Measurements from ENCODE around the gene CLIP3.
"Not testable (repeated sequence)": the region's sequence is repeated elsewhere in the genome, so short reads cannot be mapped to it uniquely, and the experiment has no call there.

CLIP3 gene, protein sequence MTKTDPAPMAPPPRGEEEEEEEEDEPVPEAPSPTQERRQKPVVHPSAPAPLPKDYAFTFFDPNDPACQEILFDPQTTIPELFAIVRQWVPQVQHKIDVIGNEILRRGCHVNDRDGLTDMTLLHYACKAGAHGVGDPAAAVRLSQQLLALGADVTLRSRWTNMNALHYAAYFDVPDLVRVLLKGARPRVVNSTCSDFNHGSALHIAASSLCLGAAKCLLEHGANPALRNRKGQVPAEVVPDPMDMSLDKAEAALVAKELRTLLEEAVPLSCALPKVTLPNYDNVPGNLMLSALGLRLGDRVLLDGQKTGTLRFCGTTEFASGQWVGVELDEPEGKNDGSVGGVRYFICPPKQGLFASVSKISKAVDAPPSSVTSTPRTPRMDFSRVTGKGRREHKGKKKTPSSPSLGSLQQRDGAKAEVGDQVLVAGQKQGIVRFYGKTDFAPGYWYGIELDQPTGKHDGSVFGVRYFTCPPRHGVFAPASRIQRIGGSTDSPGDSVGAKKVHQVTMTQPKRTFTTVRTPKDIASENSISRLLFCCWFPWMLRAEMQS

DNA sequence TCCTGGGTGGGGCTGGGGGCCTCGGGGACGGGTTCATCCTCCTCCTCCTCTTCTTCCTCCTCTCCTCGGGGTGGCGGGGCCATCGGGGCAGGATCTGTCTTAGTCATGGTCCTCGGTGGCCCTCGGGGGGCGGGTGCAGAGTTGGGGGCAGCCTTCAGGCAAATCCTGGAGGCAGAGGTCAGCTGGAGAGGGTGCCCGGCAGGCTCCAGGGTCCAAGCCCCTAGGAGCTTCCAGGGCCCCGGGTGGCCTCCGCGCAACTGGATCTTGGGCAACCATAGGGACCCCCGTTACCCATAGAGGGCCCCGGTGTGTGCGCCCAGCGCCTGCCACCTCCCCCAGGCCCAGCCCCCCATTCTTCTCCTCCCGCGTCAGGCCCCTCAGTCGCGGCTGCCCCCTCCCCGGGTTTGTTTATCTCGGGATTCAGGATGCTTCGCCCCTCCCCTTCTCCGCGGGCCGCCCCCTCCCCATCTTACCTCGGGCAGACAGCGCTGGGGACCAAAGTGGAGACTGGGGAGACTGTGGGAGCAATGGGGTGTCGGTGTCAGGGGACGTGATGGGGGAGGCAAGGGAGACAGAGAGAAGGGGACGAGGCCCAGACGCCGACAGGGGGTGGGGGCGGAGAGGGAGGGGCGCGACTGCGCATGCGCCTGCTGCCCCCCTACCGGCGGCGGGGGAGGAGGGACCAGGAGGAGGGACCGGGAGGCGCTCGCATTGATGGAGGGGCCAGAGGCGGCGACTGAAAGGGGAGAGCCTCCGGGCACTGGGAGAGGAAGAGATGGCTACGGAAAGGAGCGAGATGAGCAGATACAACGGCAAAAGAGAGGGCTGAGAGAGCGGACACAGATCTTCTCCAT, at the start of gene CLIP3:
Gene CLIP3, minus strand, starts transcription at position 623 of the 854 bp plus-strand sequence. Its CDS starts 516 bp downstream, at position 107.
- DNase-seq, result peak; percentile 76 to 79

DNA sequence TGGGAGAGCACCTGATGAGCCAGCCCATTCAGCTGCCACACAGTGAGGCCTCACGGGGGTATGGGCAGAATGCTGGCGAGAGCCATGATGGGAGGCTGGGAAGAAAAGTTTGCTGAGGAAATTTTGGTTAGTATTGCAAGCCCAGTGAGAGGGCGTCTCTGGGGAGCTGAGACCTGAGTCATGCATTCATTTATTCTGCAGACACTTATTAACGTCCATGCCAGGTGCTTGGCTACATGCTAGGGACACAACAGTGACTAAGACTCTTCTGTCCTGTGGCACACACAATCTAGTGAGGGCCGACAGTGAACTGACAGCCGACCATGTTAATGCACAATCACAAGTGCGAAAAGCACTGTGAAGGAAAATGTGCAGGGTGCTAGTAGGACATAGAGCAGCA, 49.2 kb upstream of the CLIP3 start:
- no peak for DNase-seq

DNA sequence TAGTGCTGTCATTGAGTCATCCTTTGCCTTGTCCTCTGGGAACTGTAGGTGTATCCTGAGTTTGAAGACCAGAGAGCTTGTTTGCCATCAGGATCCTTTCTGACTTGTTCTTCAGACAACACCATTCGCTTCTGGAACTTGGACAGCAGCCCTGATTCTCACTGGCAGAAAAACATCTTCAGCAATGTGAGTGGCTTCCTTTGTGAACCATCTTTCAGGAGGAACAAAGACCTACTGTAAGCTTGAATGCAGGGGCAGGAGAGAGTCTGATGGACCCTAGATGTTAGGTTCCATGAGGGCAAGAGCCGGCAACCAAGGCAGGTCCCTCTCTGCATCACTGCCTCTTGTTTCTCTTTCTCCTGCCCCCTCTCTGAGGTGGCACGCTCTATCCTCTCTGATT, 48.7 kb upstream of the CLIP3 start:
- peak; percentile 72 for DNase-seq

DNA sequence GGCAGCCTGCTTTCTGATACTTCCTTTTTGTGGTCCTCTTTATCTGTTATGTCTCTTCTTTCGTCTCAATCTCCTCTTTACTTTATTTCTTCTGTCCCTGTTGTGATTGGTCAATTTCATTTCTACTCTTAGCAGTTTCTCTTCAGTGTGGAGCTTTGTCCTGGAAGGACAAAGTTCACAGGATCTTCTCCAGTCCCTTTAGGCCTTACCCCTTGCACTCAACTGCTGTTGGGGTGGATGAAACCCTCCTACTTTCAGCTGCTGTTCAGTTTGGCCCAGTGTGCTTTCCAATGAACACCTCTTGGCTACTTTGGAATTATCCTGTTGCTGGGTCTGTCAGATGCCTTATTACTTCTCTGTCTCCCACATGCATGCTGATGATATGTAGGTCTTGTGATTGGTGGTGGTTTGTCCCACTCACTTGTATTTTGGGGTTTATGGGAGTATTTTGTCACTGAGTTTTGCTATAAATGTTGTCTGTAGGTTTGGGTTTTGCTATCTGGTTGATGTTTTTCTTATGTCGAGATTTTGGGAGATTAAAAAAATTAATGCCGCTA, 46.8 kb upstream of the CLIP3 start:
- DNase-seq, result no peak

DNA sequence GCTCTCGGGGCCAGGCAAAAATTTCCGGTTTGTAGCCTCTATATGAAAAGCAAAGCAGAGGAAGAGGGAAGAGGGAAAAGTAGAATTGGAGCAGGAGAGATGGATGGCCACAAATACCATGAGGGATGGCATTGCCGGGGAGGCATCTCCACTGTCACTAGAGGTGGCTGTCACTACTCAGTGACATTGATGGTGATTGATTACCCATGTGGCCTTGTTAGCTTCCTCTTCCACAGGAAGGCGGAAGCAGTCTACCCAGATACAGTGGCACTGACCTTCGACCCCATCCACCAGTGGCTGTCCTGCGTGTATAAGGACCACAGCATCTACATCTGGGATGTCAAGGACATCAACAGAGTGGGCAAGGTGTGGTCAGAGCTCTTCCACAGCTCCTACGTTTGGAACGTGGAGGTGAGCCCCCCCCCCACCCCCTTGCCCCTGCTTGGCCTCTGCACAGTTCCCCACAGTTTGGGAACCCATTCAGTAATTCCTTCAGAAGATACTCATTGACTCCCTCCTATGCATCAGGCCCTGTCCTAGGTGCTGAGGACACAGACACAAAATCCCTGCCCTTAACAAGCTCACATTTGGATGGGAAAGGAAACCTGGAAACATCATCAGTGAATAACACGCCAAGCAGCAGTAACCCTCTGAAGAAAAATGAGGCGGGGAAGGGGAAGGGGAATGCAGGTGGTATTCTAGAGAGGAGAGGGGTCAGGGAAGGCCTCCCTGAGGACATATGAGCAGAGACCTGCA, 40.6 kb upstream of the CLIP3 start:
- DNase-seq, result no peak

DNA sequence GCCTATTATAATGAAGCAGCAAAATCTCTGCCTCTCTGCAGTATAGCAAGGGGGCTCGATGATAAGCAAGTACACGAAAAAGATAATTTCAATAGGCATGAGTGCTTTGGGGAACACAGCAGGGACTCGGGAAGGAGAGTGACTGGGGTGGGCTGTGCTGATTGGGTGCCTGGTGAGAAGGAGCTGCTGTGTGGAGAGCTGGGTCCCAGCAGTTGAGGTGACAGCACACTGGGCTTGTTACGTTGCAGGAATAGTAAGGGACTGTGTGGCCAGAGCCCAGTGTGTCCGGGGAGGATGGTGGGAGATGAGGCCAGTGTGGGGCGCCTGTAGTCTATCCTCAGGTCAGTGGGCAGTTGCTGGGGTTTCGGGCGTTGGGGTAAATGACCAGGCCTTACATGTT, 39.4 kb upstream of the CLIP3 start:
- no peak for DNase-seq

DNA sequence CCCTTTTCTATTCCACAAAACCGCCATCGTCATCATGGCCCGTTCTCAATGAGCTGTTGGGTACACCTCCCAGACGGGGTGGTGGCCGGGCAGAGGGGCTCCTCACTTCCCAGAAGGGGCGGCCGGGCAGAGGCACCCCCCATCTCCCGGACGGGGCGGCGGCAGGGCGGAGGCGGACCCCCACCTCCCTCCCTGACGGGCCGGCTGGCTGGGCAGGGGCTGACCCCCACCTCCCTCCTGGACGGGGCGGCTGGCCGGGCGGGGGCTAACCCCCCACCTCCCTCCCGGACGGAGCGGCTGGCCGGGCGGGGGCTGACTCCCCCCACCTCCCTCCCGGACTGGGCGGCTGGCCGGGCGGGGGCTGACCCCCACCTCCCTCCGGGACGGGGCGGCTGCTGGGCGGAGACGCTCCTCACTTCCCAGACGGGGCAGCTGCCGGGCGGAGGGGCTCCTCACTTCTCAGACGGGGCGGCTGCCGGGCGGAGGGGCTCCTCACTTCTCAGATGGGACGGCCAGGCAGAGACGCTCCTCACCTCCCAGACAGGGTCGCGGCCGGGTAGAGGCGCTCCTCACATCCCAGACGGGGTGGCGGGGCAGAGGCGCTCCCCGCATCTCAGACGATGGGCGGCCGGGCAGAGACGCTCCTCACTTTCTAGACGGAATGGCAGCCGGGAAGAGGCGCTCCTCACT, 36.3 kb upstream of the CLIP3 start:
- not testable (repeated sequence) for DNase-seq

DNA sequence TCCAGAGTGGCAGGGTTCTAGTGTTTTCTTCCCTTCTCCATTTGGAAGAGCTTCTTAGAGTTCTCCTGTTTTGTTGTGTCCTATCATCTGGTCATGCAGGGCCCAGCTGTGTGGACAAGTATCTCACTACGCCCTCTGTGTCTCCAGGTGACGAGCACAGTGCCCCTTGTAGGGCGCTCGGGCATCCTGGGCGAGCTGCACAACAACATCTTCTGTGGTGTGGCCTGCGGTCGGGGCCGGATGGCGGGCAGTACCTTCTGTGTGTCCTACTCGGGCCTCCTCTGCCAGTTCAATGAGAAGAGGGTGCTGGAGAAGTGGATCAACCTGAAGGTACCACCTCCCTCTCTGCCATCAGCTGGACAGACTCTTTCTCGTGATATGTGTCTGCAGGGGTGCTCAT, 35.0 kb upstream of the CLIP3 start:
- DNase-seq, result no peak

DNA sequence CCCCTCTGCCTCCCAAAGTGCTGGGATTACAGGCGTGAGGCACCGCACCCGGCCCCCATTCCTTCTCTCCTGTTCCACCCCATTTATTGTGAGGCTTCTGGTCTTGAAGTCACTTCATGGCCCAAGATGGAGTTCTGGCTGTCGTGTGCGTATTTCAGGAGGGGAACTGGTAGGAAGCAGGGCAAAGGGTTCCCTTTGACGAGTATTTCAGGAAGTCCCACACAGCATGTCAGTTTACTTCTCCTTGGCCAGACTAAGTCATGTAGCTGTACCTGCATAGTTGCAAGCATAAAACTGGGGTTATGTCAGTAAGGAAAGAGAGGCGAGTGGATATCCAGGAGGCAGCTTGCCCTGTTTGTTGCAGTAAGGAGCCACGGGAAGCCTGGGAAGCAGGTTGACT, 32.2 kb upstream of the CLIP3 start:
- DNase-seq, result no peak

DNA sequence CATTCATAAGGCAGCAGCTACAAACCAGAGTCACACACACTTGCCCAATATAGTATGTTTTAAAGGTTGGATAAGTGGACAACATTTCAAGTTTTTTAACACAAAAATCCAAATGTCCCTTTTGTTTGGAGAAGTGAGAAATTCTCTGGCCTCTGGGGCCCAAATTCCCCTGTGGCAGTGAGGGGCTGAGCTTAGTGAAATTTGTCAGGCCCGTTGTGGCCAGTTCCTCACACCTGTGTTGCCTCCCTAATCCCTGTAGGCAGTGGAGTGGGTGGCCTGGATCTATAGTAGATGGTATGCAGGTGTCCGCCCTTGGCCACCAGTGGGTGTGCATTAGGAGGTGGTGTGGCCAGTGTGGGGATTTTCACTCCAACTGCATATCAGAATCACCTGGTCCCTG, 28.7 kb upstream of the CLIP3 start:
- no peak for DNase-seq

DNA sequence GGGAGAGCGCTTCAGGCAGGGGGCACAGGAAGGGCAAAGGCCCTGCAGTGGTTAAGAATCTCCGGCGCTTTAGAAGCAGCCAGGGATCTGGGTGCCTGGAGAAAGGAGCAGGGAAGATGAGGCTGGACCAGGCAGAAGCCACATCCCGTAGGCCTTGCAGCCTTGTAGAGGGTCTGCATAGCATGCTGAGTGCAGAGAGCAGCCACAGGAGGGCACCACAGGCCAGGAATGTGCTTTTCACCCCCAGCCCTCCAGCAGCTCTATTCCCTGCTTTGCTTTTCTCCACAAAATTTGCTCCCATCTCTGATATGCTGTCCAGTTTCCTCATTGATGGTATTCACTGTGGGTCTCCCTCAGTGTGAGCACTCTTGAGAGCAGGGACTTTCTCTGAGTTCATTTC, 27.8 kb upstream of the CLIP3 start:
- peak; percentile 64 for DNase-seq

DNA sequence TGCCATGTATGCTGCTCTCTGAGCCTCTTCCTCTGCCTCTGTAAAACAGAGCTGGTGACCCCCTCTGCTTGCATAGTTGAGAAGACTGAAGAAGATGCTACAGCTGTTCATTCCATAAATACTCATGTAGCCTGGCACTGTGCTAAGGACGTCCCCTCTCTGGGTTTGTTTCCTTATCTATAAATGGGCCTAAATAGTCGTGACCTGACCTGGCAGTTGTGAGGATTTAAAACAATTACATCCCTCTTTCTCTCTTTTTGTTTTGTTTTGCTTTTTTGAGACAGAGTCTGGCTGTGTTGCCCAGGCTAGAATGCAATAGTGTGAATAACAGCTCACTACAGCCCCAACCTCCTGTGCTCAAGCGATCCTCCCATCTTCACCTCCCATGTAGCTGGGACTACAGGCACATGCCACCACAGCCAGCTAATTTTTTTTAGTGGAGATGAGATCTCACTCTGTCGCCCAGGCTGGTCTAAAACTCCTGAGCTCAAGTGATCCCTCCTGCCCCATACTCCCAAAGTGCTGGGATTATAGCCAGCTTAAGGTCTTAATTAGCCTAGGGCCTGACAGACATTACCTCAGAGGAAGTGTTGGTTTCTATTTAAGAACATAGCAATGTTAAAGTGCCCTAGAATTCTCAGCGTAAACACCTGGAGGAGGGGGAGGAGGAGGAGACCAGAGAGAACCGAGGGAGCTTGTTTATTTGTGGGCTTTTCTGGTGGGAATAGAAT, 26.7 kb upstream of the CLIP3 start:
- DNase-seq, result no peak

DNA sequence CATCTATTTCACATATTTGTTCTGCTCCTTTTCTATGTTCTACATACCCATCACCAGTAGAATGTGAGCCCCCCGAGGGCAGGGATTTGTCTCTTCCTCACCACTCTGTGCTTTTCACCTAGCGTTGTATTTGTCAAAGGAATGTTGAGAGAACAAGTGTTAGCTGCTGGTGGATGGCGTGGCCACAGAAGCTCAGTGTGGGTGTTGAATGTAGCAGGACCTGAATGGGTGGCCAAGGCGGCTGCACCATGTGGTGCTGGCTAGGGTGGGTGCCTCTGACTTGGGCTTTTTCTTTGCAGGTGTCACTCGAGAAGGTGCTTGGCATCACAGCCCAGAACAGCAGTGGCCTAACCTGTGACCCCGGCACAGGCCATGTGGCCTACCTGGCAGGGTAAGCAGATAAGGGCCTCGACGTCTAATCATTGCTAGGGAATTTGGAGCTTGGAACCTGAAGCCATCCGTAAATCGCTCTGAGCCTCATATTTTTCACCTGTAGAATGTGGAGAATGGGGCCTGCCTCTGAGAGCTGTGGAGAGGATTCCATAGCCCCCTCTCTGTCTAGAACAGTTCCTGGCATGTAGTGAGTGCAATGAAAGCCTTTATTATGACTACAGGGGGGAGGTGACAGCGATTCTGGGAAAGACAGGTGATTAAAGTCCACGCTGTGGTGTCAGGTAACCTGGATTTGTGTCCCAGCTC, 26.0 kb upstream of the CLIP3 start:
- no peak for DNase-seq

DNA sequence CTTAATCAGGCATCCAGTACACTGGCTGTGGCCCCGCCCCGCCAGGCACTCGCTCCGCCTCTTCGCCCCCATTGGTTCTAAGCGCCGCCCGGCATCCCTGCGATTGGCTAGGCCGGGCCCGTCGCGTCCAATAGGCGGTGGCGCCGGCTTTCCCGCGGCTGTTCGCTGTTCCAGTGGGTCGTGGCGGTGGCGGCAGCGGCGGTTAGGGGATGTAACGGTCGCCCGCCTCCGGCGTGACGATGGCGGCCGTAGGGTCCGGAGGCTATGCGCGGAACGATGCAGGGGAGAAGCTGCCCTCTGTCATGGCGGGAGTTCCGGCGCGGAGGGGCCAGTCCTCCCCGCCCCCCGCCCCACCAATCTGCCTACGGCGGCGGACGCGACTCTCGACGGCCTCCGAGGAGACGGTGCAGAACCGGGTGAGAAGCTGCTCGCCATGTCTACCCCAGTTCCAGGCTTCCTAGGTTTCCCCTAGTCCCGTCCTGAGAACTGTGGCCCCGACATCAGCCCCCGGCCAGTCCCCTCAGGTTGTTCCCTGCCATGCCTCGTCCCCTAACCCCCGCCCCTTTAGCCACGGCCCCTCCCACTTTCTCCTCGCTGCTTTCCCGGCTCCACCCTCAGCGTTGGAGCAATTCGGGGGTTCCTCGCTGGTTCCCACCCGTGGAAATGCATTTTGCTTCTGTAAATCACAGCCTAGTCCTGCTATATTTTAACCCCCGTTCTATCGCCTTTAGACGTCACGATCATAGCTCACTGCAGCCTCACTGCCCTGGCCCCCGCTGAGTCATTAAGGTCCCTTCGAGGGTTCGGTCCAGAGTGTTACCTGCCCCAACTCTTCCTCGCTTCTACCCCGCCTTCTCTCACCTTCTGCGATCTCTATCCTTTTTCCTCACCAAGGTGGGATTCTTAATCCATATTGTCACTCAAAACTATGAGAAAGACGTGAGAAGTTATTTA, 22.3 kb upstream of the CLIP3 start, which contains the start of gene WDR62:
Gene WDR62, plus strand, starts transcription at position 165 of the 954 bp plus-strand sequence. Its CDS starts 75 bp downstream, at position 240.
- peak; percentile 95 to 96 for DNase-seq

DNA sequence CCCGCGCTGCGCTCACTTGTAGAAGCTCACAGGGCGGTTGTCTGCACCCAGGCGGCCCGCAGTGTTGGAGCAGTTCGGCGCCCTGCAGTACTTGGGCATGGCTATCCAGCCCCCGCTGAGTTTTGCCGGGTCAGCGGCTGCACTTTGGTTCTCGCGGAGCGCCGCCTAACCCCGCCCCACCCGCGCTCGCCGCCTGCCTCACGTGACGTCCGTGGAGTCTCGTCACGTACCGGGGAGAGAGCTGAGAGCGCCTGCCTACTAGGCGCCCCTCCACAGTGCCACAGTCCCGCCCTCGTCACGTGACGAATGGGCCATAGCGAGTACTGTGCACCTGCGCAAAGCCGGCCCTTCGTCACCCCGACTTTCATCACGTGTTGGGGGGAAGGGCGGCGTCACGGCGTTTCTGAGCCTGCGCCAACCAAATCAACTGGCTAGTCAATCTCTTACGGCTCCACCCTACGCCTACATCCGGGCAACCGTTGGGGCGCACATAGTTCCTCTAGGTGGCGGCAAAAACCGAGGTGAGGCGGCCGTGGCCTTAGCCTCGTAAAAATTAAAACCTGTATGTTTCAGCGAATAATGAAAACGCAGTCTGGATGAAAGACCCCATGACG, 21.6 kb upstream of the CLIP3 start, which contains the start of gene THAP8:
Gene THAP8, minus strand, starts transcription at position 167 of the 614 bp plus-strand sequence. Its CDS starts 68 bp downstream, at position 99.
- peak; percentile 97 to 99 for DNase-seq

DNA sequence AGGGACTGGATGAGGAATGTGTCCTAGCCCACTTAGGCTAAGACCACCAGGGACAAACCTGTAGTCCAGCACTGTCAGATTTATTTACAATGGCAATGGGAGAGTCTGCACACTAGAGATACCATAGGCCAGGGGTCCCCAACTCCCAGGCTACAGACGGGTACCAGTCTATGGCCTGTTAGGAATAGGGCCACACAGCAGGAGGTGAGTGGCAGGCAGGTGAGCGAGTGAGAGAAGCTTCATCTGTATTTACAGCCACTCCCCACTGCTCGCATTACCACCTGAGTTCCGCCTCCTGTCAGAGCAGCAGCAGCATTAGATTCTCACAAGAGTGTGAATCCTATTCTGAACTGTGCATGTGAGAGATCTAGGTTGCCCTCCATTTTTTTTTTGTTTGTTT, 19.0 kb upstream of the CLIP3 start:
- no peak for DNase-seq

DNA sequence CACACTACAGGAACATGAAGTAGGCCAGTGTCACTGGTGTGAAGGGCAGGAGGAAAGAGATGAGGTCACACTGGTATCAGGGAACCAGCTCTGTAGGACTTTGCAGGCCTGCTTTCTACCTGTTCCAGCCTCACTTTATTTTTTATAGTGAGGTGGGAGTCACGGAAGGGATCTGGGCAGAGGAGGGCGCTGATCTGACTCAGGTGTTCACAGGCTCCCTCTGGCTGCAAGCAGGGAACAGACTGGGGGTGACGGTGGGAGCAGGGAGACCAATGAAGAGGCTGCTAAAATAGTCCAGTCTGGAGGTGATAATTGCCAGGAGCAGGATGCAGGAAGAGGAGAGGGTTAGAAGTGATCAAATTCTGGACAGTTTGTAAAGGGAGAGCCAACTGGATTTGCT, 18.6 kb upstream of the CLIP3 start:
- no peak for DNase-seq

DNA sequence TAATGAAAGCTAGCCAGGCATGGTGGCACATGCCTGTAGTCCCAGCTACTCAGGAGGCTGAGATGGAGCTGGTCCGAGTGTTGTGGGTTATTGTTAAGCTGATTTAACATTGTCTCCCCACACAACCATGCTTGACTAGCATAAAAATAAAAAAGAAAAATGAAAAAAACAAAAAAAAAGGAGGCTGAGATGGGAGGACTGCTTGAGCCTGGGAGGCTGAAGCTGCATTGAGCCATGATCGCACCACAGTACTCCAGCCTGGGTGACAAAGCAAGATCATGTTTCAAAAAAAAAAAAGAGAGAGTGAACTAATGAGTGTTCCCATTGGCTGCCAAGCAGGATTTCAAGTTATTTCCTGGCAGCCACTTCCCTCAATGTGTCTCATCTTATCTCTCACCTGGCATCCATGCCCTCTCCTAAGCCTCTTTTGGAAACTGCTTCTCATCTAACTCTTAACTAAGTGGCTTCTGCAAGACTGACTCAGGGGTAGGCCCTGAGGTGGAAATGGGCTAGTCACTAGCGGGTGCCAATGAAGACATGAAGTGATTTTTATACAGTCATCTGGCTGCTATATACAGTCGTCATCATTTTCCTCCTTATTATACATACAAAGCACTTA, 16.5 kb upstream of the CLIP3 start:
- DNase-seq, result no peak
